ENCODE results near the gene TMED4. TPM values are rescaled to one million over a fixed set of nuclear protein-coding genes. Genes with fewer than 3 reads are reported as not detected.
"Not testable (repeated sequence)": the region's sequence is repeated elsewhere in the genome, so short reads cannot be mapped to it uniquely, and the experiment has no call there.

The TMED4 gene
- total RNA-seq, 4 donors from 2014 or later, result 226 to 303 (median 254) TPM

DNA sequence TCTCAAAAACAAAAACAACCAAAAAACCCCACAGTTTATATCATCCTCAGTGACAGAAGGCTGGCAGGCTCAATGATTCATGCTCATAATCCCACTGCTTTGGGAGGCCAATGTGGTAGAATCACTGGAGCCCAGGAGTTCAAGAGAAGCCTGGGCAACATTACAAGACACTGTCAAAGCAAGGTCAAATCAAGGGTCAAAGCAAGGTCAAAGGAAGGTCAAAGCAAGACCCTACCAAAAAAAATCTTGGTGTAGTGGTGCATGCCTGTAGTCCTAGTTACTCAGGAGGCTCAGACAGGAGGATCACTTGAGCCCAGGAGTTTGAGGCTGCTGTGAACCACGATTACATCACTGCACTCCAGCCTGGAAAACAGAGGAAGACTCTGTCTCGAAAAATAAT lies 26.7 kb downstream of the TMED4 start:
- DNase-seq, result no peak
- intact Hi-C loops (cut with DNase I; ENCODE audit: low total_unique reads), result loop anchor here (2.0 kb wide), 1 partner anchor 69 kb away; no protein-coding TSS in a partner anchor
- TF ChIP-seq POLR2AphosphoS5 (IDR thresholded peaks at IDR 0.05), result no peak
- TF ChIP-seq EP300 (IDR thresholded peaks at IDR 0.05; ENCODE audit: low read depth), result no peak
- TF ChIP-seq POLR2A (IDR thresholded peaks at IDR 0.05), result no peak
- TF ChIP-seq CTCF (IDR thresholded peaks at IDR 0.05), result no peak
- in situ Hi-C loops (cut with MboI; ENCODE audit: low pct_ligation_motif_present in 1 of 4, low pct_unique_long_range_greater_than_20kb in 1 of 4, low sequenced_read_pairs in 3 of 4), result loop anchor here in 1 of 4 donors (25.0 kb wide), 1 partner anchor 318 kb away; no protein-coding TSS in a partner anchor
- Histone ChIP-seq H3K9me3 (no peaks in the 10 kb centered on the region), H3K27ac (no peak overlapping the region), H3K36me3 (no peaks in the 10 kb centered on the region), H3K4me3 (no peak overlapping the region), H3K4me1 (no peaks in the 10 kb centered on the region), H3K27me3 (no peaks in the 10 kb centered on the region)
- WGBS, 2 donors (ENCODE audit: low coverage in 1 of 2), result 75 to 100% methylated on average over 1 to 2 of the region's 2 CpGs

GRCh38 chr7:44552473-44553005 lies 29.5 kb downstream of the TMED4 start:
- WGBS, 2 donors (ENCODE audit: low coverage in 1 of 2), result 42 to 100% methylated on average over 1 to 3 of the region's 3 CpGs
- H3K36me3 ChIP-seq; DNase-seq; H3K27ac ChIP-seq; intact Hi-C loops (cut with DNase I; ENCODE audit: low total_unique reads); H3K9me3 ChIP-seq; H3K4me1 ChIP-seq; H3K4me3 ChIP-seq; H3K27me3 ChIP-seq: not testable (repeated sequence)
- in situ Hi-C loops (cut with MboI; ENCODE audit: low pct_ligation_motif_present in 1 of 4, low pct_unique_long_range_greater_than_20kb in 1 of 4, low sequenced_read_pairs in 3 of 4), result loop anchor here in 1 of 4 donors (25.0 kb wide), 1 partner anchor 315 kb away; no protein-coding TSS in a partner anchor

- no peak for DNase-seq
- WGBS, 2 donors (ENCODE audit: low coverage in 1 of 2), result 83 to 86% methylated on average over 1 to 3 of the region's 3 CpGs
- no peaks in the 10 kb centered on the region for H3K9me3 ChIP-seq
- no peak overlapping the region for H3K27ac ChIP-seq
- intact Hi-C loops (cut with DNase I; ENCODE audit: low total_unique reads), result no loop called here
- no peaks in the 10 kb centered on the region for H3K4me1 ChIP-seq
- H3K4me3 ChIP-seq, result no peak overlapping the region
- H3K36me3 ChIP-seq, result no peaks in the 10 kb centered on the region
- TF ChIP-seq POLR2AphosphoS5 (IDR thresholded peaks at IDR 0.05) (no peak), CTCF (IDR thresholded peaks at IDR 0.05) (no peak), POLR2A (IDR thresholded peaks at IDR 0.05) (no peak), EP300 (IDR thresholded peaks at IDR 0.05; ENCODE audit: low read depth) (no peak)
- no peaks in the 10 kb centered on the region for H3K27me3 ChIP-seq
- in situ Hi-C loops (cut with MboI; ENCODE audit: low pct_ligation_motif_present in 1 of 4, low pct_unique_long_range_greater_than_20kb in 1 of 4, low sequenced_read_pairs in 3 of 4), result no loop called here
Measured at GRCh38 chr7:44549457-44549856, 32.6 kb downstream of the TMED4 start.

GRCh38 chr7:44548893-44549292 lies 33.1 kb downstream of the TMED4 start:
- intact Hi-C loops (cut with DNase I; ENCODE audit: low total_unique reads) (no loop called here), in situ Hi-C loops (cut with MboI; ENCODE audit: low pct_ligation_motif_present in 1 of 4, low pct_unique_long_range_greater_than_20kb in 1 of 4, low sequenced_read_pairs in 3 of 4) (no loop called here)
- DNase-seq, result no peak
- Histone ChIP-seq H3K27me3 (no peaks in the 10 kb centered on the region), H3K9me3 (no peaks in the 10 kb centered on the region), H3K27ac (no peak overlapping the region), H3K4me3 (no peak overlapping the region), H3K36me3 (no peaks in the 10 kb centered on the region), H3K4me1 (no peaks in the 10 kb centered on the region)
- TF ChIP-seq POLR2A (IDR thresholded peaks at IDR 0.05), result no peak
- no peak for TF ChIP-seq CTCF (IDR thresholded peaks at IDR 0.05)
- TF ChIP-seq POLR2AphosphoS5 (IDR thresholded peaks at IDR 0.05), result no peak
- TF ChIP-seq EP300 (IDR thresholded peaks at IDR 0.05; ENCODE audit: low read depth), result no peak
- 79 to 85% methylated on average over 3 of the region's 3 CpGs for whole genome bisulfite sequencing, 2 donors (ENCODE audit: low coverage in 1 of 2)

Measured in transverse colon (tissue), 4 donors.